GM21447 (cell line): Measurements from ENCODE around the gene ATAD2B.
"Not testable (repeated sequence)": the region's sequence is repeated elsewhere in the genome, so short reads cannot be mapped to it uniquely, and the experiment has no call there.

Experiments
- ATAC-seq: cut with Tn5 transposase; IDR thresholded peaks from one replicate; pipeline ENCODE4 v1.9.1; 2021; ENCODE audit not compliant: unreplicated experiment

The ATAD2B gene

DNA sequence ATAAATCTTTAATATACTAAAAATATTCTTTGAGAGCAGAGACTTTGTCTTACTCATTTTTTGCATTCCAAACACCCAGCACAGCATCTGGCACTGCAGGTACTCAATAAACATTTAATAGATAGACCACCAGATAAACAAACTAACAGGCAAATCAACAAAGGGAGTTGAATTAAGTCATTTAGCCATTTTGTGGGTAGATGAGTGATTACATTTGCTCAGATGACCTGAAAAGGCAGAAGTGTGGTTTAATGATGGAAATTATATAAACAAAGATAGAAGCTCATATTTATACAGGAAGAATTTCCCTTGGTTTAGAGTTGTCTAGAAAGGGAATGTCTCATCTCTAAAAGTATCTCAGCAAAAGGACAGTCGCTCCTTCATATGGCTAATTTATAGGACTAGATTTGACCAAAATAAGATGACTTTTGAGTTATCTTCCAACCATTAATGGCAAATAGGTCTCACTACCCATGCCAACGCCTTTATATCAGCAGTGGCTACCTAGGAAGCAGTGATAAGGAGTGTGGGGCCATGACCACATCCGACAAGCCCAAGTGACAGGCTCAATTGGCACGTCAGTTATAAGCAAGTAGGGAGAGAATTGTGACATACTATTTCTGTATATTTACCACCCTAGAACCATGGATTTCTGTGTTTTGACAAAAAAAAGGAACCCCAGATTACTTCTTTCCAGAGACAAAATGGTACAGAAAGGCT, 173.5 kb downstream of the ATAD2B start:
- no peak for ATAC-seq

DNA sequence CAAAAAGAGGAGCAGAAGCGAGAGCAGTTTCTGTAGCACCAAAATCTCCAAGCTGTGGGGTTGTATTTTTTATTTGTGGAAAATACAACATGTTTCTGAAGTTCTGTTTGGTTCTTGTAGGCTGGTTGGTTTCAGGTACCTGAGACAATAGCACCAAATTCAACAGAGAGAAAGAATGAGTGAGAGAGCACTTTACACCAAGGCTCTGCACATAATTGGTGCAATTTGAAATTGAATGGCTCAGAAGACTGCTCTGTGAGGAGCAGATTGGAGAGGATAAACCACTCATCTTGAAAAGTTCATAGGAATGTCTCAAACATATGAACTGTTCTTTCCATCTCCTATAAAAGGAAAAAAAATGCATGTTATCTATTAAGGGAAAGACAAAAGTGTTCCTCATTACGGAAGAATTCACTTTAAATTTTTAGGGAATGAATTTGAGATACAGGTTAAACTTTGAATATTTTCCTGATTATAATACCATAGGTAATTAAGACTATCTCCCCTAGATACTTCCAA, 175.1 kb downstream of the ATAD2B start:
- ATAC-seq = no peak

GRCh38 chr2:23746141-23746863, 180.6 kb downstream of the ATAD2B start:
- no peak for ATAC-seq

- ATAC-seq = no peak
Measured at GRCh38 chr2:23745726-23746105, 181.2 kb downstream of the ATAD2B start.

- no peak for ATAC-seq
Measured at GRCh38 chr2:23745068-23745725, 181.7 kb downstream of the ATAD2B start.

DNA sequence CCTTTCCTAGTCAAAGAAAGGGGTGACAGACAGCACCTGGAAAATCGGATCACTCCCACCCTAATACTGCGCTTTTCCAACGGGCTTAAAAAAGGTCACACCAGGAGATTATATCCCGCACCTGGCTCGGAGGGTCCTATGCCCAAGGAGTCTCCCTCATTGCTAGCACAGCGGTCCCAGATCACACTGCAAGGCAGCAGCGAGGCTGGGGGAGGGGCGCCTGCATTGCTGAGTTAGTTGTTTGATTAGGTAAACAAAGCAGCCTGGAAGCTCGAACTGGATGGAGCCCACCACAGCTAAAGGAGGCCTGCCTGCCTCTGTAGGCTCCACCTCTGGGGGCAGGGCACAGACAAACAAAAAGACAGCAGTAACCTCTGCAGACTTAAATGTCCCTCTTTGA, 190.1 kb downstream of the ATAD2B start:
- not testable (repeated sequence) for ATAC-seq

DNA sequence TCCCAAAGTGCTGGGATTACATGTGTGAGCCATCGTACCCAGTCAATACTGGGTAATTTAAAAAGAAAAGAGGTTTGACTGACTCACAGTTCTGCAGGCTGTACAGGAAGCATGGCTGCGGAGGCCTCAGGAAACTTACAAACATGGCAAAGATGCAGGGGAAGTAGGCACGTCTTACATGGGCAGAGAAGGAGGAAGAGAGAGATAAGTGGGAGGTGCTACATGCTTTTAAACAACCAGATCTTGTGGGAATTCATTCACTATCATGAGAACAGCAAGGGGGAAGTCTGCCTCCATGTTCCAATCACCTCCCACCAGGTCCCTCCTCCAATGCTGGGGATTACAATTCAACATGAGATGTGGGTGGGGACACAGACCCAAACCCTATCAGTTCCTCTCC, 192.5 kb downstream of the ATAD2B start:
- ATAC-seq = no peak

DNA sequence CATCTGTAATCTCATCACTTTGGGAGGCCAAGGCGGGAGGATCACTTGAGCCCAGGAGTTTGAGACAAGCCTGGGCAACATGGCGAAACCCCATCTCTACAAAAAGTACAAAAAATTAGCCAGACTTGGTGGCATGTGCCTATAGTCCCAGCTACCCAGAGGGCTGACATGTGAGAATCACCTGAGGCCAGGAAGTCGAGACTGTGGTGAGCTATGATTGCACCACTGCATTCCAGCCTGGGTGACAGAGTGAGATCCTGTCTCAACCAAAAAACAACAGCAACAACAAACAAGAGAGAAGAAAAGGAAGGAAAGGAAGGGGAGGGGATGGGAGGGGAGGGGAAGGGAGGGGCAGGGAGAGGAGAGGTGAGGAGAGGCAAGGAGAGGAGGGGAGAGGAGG, 203.9 kb downstream of the ATAD2B start:
- ATAC-seq = not testable (repeated sequence)

GRCh38 chr2:23722255-23722654, 204.7 kb downstream of the ATAD2B start:
- no peak for ATAC-seq

DNA sequence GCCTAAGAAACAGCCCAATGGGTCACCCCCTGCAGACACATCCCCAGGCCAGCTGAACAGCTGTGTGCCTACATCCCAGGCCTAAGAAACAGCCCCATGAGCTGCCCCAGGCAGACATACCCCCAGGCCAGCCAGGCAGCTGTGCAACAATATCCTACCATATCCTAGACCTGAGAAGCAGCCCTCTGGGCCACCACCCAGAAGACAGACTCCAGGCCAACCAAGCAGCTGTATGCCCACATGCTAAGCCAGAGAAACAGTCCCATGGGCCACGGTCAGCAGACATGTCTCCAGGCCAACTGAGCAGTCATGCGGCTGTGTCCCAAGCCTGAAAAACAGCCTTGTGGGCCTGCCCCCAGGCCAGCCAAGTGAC, 205.5 kb downstream of the ATAD2B start:
- ATAC-seq = no peak

DNA sequence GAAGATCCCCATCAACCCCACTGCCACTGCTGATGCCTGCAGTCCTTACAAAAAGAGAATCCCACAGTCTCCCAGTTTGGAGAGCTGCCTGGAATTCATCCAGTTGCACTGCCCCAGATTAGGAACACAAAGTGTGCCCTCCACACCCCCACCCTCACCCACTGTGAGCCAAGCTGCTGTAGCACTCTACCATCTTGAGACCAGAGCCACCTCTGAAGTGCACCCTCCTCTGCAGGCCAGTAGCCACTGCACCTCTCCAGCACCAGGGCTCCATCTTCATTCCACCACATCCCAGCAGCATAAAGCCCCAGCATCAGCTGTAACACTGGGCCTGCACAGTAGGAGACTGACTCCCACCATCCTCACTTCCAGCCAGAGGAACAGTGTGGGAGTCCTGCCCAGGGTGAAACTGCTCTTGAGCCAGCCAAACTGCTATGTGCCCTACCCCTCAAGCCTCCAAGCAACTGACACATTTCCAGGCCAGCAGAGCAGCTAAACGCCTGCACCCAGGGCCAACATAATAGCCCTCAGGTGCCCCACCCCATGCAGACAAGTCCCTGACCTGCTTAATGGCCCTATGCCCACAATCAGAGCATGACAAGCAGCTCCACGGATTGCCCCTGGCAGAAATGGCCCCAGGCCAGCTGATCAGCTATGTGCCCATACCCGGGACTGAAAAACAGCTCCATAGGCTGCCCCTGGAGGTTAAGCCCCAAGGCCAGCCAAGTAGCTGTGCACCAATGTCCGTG, 206.0 kb downstream of the ATAD2B start:
- ATAC-seq = no peak

GRCh38 chr2:23719716-23720115, 207.2 kb downstream of the ATAD2B start:
- ATAC-seq = no peak

GRCh38 chr2:23718931-23719700, 207.8 kb downstream of the ATAD2B start:
- no peak for ATAC-seq

DNA sequence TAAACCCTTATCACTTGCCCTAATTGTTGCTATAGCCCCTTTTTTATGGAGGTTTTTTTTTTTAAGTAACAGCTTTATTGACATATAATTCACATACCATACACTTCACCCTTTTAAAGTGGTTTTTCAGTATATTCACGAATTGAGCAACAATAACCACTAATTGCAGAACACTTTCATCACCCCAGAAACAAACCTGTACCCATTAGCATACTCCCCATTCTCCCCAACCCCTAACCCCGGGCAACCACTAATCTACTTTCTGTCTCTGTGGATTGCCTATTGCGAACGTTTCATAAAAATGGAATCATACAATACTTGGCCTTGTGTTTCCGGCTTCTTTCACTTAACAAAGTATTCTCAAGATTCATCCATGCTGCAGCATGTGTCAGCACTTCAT, 213.6 kb downstream of the ATAD2B start:
- no peak for ATAC-seq

DNA sequence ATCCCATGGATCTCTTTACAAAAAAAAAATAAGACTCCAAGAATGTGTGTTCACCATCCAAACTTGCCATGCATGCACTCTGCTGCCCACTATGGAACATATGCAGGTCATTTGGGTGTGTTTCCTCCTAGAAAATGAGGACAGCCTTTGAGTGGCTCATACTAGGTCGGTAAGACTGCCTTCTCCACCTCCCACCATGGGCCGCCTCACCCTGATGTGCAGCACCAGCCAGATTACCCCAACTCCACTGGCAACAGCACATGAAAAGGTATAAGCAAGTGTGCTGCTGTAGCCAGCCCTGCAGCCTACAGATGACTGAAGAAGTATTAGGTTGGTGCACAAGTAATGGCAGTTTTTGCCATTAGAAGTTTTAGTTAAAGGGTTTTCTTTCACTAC, 214.2 kb downstream of the ATAD2B start:
- no peak for ATAC-seq

DNA sequence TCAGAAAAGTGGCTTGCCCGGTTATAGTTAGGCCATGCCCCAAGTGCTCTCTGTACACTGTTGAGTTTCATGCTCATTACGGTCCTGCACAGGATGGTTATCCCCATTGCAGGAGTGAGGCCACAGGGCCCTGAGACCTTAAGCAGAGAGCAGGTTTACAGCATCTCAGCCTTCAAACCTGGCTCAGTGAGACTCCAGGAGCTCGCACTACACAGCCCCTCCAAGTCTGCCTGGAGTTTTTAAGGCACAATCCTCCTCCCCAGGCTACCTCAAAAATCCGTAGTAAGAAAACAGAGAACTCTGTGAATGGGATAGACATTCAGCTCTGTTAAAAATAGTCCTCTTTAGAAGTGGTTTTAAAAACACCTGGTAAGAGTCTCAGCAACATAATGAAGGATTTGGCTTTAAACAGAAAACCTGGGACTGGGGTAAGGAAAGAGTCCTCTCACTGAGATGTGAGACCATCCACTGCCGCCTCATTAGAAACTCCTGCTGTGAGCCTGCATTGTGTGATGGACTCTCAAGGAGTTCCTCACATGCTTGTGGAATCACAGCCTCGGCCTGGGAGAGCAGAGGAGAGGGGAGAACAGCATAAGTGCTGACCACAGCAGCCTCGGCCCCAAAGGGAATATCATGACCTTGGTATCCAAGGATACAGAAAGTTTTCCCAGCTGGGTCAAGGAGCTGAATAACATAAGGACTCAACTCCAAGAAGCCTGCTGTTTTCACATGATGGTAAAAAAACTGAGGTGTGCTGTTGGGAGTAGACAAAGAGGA, 214.8 kb downstream of the ATAD2B start:
- ATAC-seq = no peak

DNA sequence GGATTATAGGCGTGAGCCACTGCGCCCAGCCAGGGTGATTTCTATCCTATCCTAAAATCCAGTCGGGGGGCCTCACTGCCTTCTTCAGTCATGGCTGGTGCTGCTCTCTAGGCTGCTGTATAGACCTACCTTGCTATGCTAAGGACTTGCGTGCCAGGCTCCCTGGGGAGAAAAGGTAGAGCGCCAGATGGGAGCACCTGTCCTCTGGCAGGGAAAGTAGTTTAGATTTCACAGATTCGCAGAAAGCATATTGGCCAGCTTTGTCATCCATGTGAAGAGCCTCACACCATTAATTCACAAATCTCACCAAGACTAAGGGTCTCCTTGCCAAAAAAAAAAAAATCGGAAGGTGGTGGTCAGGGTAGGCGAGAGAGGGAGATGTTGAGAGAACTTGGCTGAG, 217.6 kb downstream of the ATAD2B start:
- ATAC-seq = no peak

DNA sequence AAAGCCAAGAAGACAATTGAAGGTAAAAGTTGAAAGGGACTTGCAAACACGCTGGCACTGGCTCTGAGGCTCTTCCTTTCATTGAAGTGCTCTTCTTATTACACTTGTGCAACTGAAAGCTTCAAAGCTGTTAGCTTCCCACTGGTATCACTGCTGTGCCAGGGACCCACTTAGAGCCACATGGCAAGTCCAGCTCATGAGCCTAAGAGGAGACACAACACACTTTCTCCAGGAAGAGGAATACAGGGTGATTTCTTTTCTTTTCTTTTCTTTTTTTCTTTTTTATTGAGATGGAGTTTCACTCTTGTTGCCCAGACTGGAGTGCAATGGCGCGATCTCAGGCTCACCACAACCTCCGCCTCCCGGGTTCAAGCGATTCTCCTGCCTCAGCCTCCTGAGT, 218.2 kb downstream of the ATAD2B start:
- no peak for ATAC-seq

DNA sequence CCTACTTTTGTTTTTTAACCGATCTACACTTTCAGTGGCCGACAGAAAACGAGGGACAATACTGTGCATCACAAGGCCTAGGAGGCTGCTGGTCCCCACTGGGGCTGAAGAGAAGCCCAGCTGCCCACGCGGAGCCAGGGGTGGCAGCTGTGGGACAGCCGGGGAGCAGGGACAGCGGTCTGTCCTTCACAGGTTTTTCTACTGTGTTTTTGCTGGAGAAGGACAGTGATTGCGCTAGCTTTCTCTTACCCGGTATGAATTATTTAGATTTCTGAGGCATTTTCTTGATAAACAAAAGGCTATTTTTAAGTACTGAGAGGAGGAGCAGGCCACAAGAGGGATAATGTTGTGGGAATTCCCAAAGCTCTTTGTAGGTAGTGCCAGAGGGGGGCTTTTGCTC, 219.8 kb downstream of the ATAD2B start:
- ATAC-seq = no peak

DNA sequence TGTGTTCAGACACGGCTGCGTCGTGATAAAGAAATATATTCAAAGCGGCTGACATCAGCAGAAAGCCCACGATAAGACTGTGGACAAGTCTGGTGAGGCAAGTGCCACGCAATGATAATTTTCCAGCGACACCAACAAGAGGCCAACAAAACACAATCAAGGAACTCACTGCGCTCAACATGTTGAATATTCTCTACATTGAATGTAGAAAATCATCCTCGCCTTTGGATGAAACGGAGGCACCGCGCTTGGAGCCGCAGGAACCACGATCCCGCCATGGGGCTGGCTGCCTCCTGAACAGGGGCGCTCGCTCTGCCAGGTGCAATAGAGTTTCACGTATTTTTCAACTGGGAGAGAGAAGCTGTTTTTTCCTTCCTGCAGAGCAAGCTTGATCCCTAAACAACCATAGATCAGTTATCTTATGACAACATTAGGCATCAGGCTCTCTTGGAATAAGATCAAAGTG, 220.3 kb downstream of the ATAD2B start:
- no peak for ATAC-seq
